ENCODE data around the gene TAF4.

TAF4 gene

DNA sequence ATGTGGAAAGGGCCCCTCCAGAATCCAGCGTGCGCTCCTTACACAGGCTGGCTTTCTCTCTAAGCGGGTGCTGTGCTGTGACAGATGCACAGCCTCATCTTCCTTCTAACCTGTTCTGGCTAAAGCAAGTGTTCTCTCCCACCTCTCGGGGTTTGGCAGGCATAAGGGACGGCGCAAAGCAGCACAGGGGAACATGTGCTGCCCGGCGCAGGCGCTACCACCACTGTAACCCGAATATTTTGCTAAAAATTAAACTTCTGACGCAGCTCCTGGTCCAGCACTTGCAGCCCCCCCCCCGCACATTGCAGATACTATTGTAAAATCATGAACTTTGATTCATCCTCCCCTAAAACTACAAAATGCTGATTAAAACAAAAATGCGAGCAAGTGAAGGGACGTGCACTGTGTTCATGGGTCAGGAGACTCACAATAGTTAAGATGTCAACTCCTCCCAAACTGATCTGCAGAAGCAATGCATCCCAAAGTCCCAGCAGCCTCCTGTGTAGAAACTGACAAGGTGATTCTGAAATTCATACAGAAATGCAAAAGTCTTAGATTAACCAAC is 43.0 kb downstream of the TAF4 start:
- ChIA-PET POLR2A (no interaction called here), CTCF (interaction anchor here (0.6 to 3.3 kb wide), 2 partner anchors 12 to 25 kb away, joined by 3 to 14 read pairs; no protein-coding TSS in a partner anchor)
- peaks cover 0 to 3% (median 0%) of the 10 kb centered on the region in 4 experiments for H3K36me3 ChIP-seq (ENCODE audit: control insufficient read depth in 4 of 4, insufficient read depth in 4 of 4, low read length in 3 of 4)
- H3K9me3 ChIP-seq (ENCODE audit: control extremely low read depth in 1 of 5, control insufficient read depth in 4 of 5, insufficient read depth in 2 of 5, low read depth in 1 of 5, low read length in 4 of 5), result no peaks in the 10 kb centered on the region
- DNase-seq, result no peak
- no peak overlapping the region for H3K27ac ChIP-seq (ENCODE audit: insufficient read depth in 1 of 2, low read depth in 1 of 2, low read length in 2 of 2, poor library complexity in 1 of 2, severe bottlenecking in 2 of 2)
- H3K27me3 ChIP-seq (replicated peaks in 2 of 5; ENCODE audit: control insufficient read depth in 4 of 5, insufficient read depth in 5 of 5, low read length in 4 of 5), result no peaks in the 10 kb centered on the region
- peaks cover 0 to 24% (median 20%) of the 10 kb centered on the region in 4 experiments for H3K4me1 ChIP-seq (ENCODE audit: control extremely low read depth in 1 of 4, control insufficient read depth in 4 of 4, insufficient read depth in 4 of 4, low read length in 3 of 4)
- WGBS (ENCODE audit: insufficient coverage), result 97% methylated on average over 13 of the region's 14 CpGs
- no peak overlapping the region for H3K4me3 ChIP-seq (ENCODE audit: control insufficient read depth in 1 of 7, extremely low read depth in 1 of 7, insufficient read depth in 4 of 7, low read depth in 2 of 7, low read length in 6 of 7)

DNA sequence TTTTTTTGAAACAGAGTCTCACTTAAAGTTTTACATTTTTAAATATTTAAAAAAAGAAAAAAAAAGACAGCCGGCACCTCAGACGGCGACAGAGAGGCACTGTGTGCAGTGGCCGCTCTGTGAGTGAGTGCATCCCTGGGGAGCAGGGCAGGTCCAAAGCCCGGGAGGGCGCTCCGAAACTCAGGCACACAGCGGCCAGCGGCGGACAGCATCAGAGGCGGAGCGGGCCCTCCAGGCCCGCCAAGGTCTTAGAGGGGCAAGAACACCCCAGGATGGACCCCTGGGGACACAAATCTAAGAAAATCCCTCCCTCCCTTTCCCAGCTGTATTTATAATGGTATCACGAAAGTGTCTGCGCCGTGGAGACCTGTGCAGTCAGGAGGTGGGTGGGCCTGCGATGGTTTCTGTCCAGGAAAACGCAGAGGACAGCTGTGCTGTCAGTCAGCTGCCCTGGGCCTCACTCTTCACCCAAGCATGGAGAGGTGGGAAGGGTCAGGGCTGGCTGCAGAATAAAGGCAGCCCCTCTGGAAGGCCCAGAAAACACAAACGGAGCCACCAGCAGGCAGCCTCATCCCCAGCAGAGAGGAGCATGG is 43.8 kb downstream of the TAF4 start:
- H3K9me3 ChIP-seq (ENCODE audit: control extremely low read depth in 1 of 5, control insufficient read depth in 4 of 5, insufficient read depth in 2 of 5, low read depth in 1 of 5, low read length in 4 of 5), result no peaks in the 10 kb centered on the region
- peaks cover 0 to 22% (median 19%) of the 10 kb centered on the region in 4 experiments for H3K4me1 ChIP-seq (ENCODE audit: control extremely low read depth in 1 of 4, control insufficient read depth in 4 of 4, insufficient read depth in 4 of 4, low read length in 3 of 4)
- no peak overlapping the region for H3K4me3 ChIP-seq (ENCODE audit: control insufficient read depth in 1 of 7, extremely low read depth in 1 of 7, insufficient read depth in 4 of 7, low read depth in 2 of 7, low read length in 6 of 7)
- CTCF ChIA-PET, result interaction anchor here (0.6 to 3.3 kb wide), 2 partner anchors 11 to 26 kb away, joined by 3 to 14 read pairs; no protein-coding TSS in a partner anchor
- WGBS (ENCODE audit: insufficient coverage), result 95% methylated on average over 11 of the region's 19 CpGs
- no peaks in the 10 kb centered on the region for H3K27me3 ChIP-seq (replicated peaks in 2 of 5; ENCODE audit: control insufficient read depth in 4 of 5, insufficient read depth in 5 of 5, low read length in 4 of 5)
- no peak overlapping the region for H3K27ac ChIP-seq (ENCODE audit: insufficient read depth in 1 of 2, low read depth in 1 of 2, low read length in 2 of 2, poor library complexity in 1 of 2, severe bottlenecking in 2 of 2)
- peaks cover 0 to 3% (median 0%) of the 10 kb centered on the region in 4 experiments for H3K36me3 ChIP-seq (ENCODE audit: control insufficient read depth in 4 of 4, insufficient read depth in 4 of 4, low read length in 3 of 4)
- POLR2A ChIA-PET, result no interaction called here
- DNase-seq, result no peak

DNA sequence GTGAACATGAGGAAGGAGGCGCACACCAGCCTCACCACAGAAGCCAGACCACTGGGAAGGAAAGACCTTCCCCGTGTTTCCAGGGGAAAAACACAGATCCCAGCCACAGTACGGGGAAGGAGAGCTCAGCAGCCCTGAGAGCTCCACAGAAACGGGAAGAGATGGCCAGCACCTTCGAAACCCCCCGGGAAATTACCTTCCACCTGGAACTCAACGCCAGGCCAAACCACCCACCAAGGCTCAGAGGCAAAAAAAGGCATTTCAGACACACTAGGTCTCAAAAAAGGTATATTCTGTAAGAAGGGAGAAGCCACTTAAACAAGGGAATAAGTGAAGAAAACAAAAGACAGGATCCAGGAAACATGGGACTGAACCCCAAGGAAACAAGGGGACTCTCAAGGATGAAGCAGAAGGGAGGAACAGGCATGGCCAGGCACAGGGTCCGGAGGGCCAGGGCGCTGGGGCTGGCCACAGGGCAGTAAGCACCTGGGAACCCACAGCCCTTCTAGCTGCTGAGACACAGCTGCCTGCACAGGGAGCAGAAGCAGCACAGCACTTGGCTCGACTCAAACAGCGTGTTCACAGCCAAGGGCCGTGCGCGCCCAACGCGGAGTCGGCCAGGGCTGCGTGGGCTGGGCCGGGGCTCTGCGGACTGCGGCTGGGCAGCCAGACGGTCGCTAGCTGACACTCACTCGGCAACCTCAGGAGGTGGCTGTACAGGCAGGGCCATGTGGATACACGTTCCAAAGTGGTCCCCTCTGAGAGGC is 44.6 kb downstream of the TAF4 start:
- H3K27me3 ChIP-seq (replicated peaks in 2 of 5; ENCODE audit: control insufficient read depth in 4 of 5, insufficient read depth in 5 of 5, low read length in 4 of 5), result no peaks in the 10 kb centered on the region
- DNase-seq, result no peak
- 92% methylated on average over 21 of the region's 25 CpGs for WGBS (ENCODE audit: insufficient coverage)
- POLR2A ChIA-PET, result no interaction called here
- CTCF ChIA-PET, result interaction anchor here (0.8 to 3.3 kb wide), 3 partner anchors 9 to 117 kb away, joined by 3 to 14 read pairs (median 5); no protein-coding TSS in a partner anchor
- peaks cover 0 to 15% (median 13%) of the 10 kb centered on the region in 4 experiments for H3K4me1 ChIP-seq (ENCODE audit: control extremely low read depth in 1 of 4, control insufficient read depth in 4 of 4, insufficient read depth in 4 of 4, low read length in 3 of 4)
- H3K4me3 ChIP-seq (ENCODE audit: control insufficient read depth in 1 of 7, extremely low read depth in 1 of 7, insufficient read depth in 4 of 7, low read depth in 2 of 7, low read length in 6 of 7), result no peak overlapping the region
- H3K9me3 ChIP-seq (ENCODE audit: control extremely low read depth in 1 of 5, control insufficient read depth in 4 of 5, insufficient read depth in 2 of 5, low read depth in 1 of 5, low read length in 4 of 5), result no peaks in the 10 kb centered on the region
- no peak overlapping the region for H3K27ac ChIP-seq (ENCODE audit: insufficient read depth in 1 of 2, low read depth in 1 of 2, low read length in 2 of 2, poor library complexity in 1 of 2, severe bottlenecking in 2 of 2)
- H3K36me3 ChIP-seq (ENCODE audit: control insufficient read depth in 4 of 4, insufficient read depth in 4 of 4, low read length in 3 of 4), result peaks cover 0 to 3% (median 0%) of the 10 kb centered on the region in 4 experiments

DNA sequence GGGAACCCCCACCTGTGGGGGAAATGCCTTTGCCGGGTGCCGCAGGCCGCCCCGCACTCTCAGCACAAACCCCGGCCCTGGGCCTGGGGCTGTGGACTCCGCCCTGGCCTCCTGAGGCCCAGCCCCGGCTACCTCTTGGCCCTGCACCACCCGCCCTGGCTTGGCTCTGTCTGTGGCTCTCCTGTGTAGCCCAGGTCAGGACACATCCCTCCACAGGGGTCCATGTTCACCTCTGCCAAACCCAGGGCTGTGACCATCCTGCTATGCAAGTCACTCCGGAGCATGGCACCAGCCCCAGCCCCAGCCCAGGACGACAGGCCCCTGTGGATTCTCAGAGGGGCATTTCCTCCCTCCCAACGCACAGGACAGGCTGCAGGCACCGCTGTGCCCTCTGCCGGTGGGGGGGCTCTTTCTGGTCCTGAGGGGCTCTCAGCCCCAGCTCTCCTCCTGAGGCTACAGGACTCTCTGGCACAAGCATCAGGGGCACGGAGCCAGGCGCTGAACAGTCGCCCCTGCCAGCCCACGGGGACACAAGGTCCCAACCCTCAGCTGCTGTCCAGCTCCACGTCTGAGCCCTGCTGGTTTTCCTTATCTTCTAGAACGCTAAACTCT is 45.7 kb downstream of the TAF4 start:
- WGBS (ENCODE audit: insufficient coverage), result 95% methylated on average over 17 of the region's 19 CpGs
- H3K4me3 ChIP-seq (ENCODE audit: control insufficient read depth in 1 of 7, extremely low read depth in 1 of 7, insufficient read depth in 4 of 7, low read depth in 2 of 7, low read length in 6 of 7), result no peak overlapping the region
- peaks cover 0 to 11% (median 3%) of the 10 kb centered on the region in 4 experiments for H3K4me1 ChIP-seq (ENCODE audit: control extremely low read depth in 1 of 4, control insufficient read depth in 4 of 4, insufficient read depth in 4 of 4, low read length in 3 of 4)
- DNase-seq, result no peak
- no peaks in the 10 kb centered on the region for H3K9me3 ChIP-seq (ENCODE audit: control extremely low read depth in 1 of 5, control insufficient read depth in 4 of 5, insufficient read depth in 2 of 5, low read depth in 1 of 5, low read length in 4 of 5)
- CTCF ChIA-PET, result interaction anchor here (0.8 to 2.0 kb wide), 6 partner anchors 10 to 122 kb away, joined by 3 to 8 read pairs (median 4); no protein-coding TSS in a partner anchor
- H3K27ac ChIP-seq (ENCODE audit: insufficient read depth in 1 of 2, low read depth in 1 of 2, low read length in 2 of 2, poor library complexity in 1 of 2, severe bottlenecking in 2 of 2), result no peak overlapping the region
- H3K27me3 ChIP-seq (replicated peaks in 2 of 5; ENCODE audit: control insufficient read depth in 4 of 5, insufficient read depth in 5 of 5, low read length in 4 of 5), result no peaks in the 10 kb centered on the region
- POLR2A ChIA-PET, result no interaction called here
- H3K36me3 ChIP-seq (ENCODE audit: control insufficient read depth in 4 of 4, insufficient read depth in 4 of 4, low read length in 3 of 4), result peaks cover 0 to 3% (median 1%) of the 10 kb centered on the region in 4 experiments

DNA sequence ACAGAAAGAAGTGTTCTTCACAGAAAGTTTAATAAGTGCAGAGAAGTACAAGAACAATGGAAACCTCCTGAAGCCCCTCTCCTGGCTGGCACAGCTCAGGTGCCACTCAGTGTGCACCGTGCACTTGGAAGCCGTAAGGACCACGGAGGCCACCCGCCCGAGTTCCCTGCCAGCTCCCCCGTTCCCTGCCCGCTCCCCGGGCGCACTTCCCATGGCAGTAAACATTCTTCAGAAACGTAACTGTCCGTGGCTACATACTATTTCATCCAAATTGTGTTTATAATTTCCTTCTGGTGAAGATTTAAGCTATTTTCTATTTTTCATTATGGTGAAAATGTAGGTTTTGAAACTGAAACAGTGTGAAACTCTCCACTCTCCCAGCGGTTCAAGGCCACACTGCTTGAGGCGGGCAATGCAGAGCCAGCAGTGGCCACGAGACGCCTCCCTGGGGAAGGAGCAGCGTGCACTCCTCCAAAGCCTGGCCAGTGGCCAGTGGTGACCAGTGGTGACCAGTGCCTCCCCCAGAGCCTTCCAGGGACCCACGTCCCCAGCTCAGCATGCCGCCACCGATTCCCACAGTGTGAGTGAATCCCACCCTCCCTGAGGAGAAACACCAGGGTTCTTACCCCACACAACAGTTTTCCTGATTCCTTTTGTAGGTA is 46.4 kb downstream of the TAF4 start:
- Histone ChIP-seq H3K9me3 (ENCODE audit: control extremely low read depth in 1 of 5, control insufficient read depth in 4 of 5, insufficient read depth in 2 of 5, low read depth in 1 of 5, low read length in 4 of 5) (no peaks in the 10 kb centered on the region), H3K4me3 (ENCODE audit: control insufficient read depth in 1 of 7, extremely low read depth in 1 of 7, insufficient read depth in 4 of 7, low read depth in 2 of 7, low read length in 6 of 7) (no peak overlapping the region), H3K4me1 (ENCODE audit: control extremely low read depth in 1 of 4, control insufficient read depth in 4 of 4, insufficient read depth in 4 of 4, low read length in 3 of 4) (peaks cover 0 to 7% (median 2%) of the 10 kb centered on the region in 4 experiments), H3K27ac (ENCODE audit: insufficient read depth in 1 of 2, low read depth in 1 of 2, low read length in 2 of 2, poor library complexity in 1 of 2, severe bottlenecking in 2 of 2) (no peak overlapping the region), H3K36me3 (ENCODE audit: control insufficient read depth in 4 of 4, insufficient read depth in 4 of 4, low read length in 3 of 4) (peaks cover 0 to 5% (median 1%) of the 10 kb centered on the region in 4 experiments), H3K27me3 (replicated peaks in 2 of 5; ENCODE audit: control insufficient read depth in 4 of 5, insufficient read depth in 5 of 5, low read length in 4 of 5) (no peaks in the 10 kb centered on the region)
- POLR2A ChIA-PET, result no interaction called here
- no peak for DNase-seq
- WGBS (ENCODE audit: insufficient coverage), result 94% methylated on average over 13 of the region's 19 CpGs
- CTCF ChIA-PET, result interaction anchor here (0.9 to 2.0 kb wide), 4 partner anchors 9 to 15 kb away, joined by 3 to 8 read pairs (median 5); no protein-coding TSS in a partner anchor

DNA sequence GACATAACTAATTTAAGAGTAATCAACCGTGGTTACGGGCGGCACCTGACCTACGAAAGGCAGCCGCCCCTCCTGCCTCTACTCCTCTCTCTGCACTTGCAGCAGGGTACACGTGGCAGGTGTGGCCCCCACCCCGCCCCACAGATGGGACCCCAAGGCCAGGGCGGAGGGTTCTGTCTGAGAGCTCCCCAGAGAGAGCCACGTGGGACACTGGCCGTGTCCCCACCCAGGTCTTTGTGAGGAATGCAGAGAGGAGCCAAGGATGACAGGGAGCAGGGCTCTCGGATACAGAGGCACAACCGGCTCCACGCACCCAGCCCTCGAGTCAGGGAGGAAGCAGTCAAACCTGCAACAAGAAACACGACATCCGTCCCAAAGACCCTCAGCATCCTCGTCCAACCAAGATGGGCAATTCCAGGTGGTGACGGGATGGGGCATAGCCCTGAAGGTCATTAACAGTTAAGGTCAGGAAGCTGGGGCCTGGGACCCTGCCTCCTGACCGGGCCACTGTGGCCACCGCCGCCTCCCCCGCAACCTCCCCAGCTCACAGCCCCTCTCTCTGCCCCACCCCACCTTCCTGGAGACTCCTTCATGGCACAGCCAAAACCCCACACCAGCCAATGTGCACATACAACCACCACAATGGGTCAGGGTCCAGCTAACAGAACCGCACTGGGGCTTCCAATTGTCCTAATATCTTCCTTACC is 47.1 kb downstream of the TAF4 start:
- 97% methylated on average over 15 of the region's 23 CpGs for WGBS (ENCODE audit: insufficient coverage)
- Histone ChIP-seq H3K4me3 (ENCODE audit: control insufficient read depth in 1 of 7, extremely low read depth in 1 of 7, insufficient read depth in 4 of 7, low read depth in 2 of 7, low read length in 6 of 7) (no peak overlapping the region), H3K4me1 (ENCODE audit: control extremely low read depth in 1 of 4, control insufficient read depth in 4 of 4, insufficient read depth in 4 of 4, low read length in 3 of 4) (peaks cover 0 to 7% (median 2%) of the 10 kb centered on the region in 4 experiments), H3K27me3 (replicated peaks in 2 of 5; ENCODE audit: control insufficient read depth in 4 of 5, insufficient read depth in 5 of 5, low read length in 4 of 5) (no peaks in the 10 kb centered on the region), H3K36me3 (ENCODE audit: control insufficient read depth in 4 of 4, insufficient read depth in 4 of 4, low read length in 3 of 4) (peaks cover 0 to 9% (median 2%) of the 10 kb centered on the region in 4 experiments), H3K9me3 (ENCODE audit: control extremely low read depth in 1 of 5, control insufficient read depth in 4 of 5, insufficient read depth in 2 of 5, low read depth in 1 of 5, low read length in 4 of 5) (no peaks in the 10 kb centered on the region), H3K27ac (ENCODE audit: insufficient read depth in 1 of 2, low read depth in 1 of 2, low read length in 2 of 2, poor library complexity in 1 of 2, severe bottlenecking in 2 of 2) (no peak overlapping the region)
- no peak for DNase-seq
- ChIA-PET CTCF (interaction anchor here (0.9 to 2.0 kb wide), 3 partner anchors 8 to 16 kb away, joined by 3 to 8 read pairs (median 5); no protein-coding TSS in a partner anchor), POLR2A (no interaction called here)

Data from common myeloid progenitor, CD34-positive (primary cell).